ENCODE measurements around the gene TAF7L. TPM values are rescaled to one million over a fixed set of nuclear protein-coding genes. Genes with fewer than 3 reads are reported as not detected.

Gene TAF7L
- polyA plus RNA-seq, 1 donor (not counting 4 experiments of a cell fraction or from before 2014, with no cell fraction given) = 0.13 TPM

DNA sequence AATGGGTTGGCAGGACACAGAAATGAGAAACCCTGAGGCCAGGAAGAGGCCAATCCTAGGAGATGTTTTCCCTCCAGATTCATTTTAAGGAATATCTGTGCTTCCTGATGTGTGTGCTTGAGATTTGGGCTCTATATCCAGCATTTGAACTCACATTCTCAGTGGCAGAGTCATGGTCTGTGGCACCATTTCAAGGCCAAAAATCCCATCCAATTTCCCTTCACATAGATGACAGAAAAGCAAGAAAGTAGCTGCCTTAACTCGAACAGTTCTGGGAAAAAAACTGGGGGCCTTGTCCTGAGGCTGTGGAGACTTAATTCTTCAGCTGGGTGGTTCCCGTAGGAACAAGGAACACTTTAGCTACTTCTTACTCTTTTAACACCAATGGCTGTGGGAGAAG lies 27.4 kb downstream of the TAF7L start:
- peaks cover 8% of the 10 kb centered on the region for H3K27me3 ChIP-seq (ENCODE audit: control insufficient read depth, extremely low read depth, insufficient read depth, low read length)
- no peak for FAIRE-seq
- DNase-seq (ENCODE audit: low read depth, low spot score) = no peak
- no peak overlapping the region for H3K4me3 ChIP-seq (ENCODE audit: control insufficient read depth in 2 of 3, extremely low read depth in 1 of 3, insufficient read depth in 2 of 3, low read depth in 1 of 3, low read length in 3 of 3)
- no peaks in the 10 kb centered on the region for H3K79me2 ChIP-seq (ENCODE audit: control insufficient read depth, insufficient read depth, low read length)
- no peaks in the 10 kb centered on the region for H3K9me3 ChIP-seq (ENCODE audit: control insufficient read depth, low read depth, low read length)
- no peak overlapping the region for H2AFZ ChIP-seq (ENCODE audit: control insufficient read depth, low read length)
- H3K4me2 ChIP-seq (ENCODE audit: control insufficient read depth, extremely low read depth, insufficient read depth, low read depth, low read length) = no peak overlapping the region
- H3K36me3 ChIP-seq (ENCODE audit: control insufficient read depth in 2 of 2, extremely low read depth in 1 of 2, insufficient read depth in 2 of 2, low read length in 2 of 2) = no peaks in the 10 kb centered on the region
- no peak for TF ChIP-seq CTCF (optimal IDR thresholded peaks at IDR 0.05 in 1 of 3, IDR thresholded peaks at IDR 0.05 in 1 of 3, conservative IDR thresholded peaks at IDR 0.05 in 1 of 3; ENCODE audit: extremely low read depth in 1 of 3, insufficient read depth in 2 of 3, low read length in 3 of 3)
- TF ChIP-seq EZH2 (IDR thresholded peaks at IDR 0.05; ENCODE audit: low read length) = no peak
- no peaks in the 10 kb centered on the region for H4K20me1 ChIP-seq (ENCODE audit: control insufficient read depth, extremely low read depth, insufficient read depth, low read length)
- no peaks in the 10 kb centered on the region for H3K9me1 ChIP-seq (ENCODE audit: control insufficient read depth, extremely low read depth, insufficient read depth, low read length)
- H3K4me1 ChIP-seq (ENCODE audit: control insufficient read depth, extremely low read depth, insufficient read depth, low read length) = no peaks in the 10 kb centered on the region
- H3K27ac ChIP-seq (ENCODE audit: control insufficient read depth, insufficient read depth, low read length) = no peak overlapping the region
- dilution Hi-C loops (cut with MboI; ENCODE audit: extremely low pct_ligation_motif_present, low sequenced_read_pairs) = no loop called here
- no peak overlapping the region for H3K9ac ChIP-seq (ENCODE audit: control insufficient read depth, extremely low read depth, insufficient read depth, low read length)

DNA sequence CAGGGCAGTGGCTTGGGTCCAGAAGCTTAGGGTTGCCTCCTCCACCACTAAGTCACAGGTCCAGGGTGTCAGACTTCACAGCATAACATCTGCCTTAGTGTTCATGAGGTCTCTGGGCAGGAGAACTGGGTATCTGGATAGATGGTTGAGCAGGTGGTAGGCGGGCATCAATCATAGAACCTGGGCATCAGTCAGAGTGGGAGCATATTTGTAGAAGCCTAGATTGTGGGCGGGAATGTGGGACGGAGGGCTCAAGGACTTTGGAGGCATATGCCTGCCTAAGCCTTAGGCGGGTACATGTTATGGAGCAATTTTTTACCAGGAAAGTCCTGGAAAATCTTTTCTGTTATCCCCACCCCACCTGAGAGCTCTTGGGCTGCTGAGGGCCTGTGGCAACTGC lies 28.5 kb downstream of the TAF7L start:
- DNase-seq (ENCODE audit: low read depth, low spot score) (no peak), FAIRE-seq (no peak)
- dilution Hi-C loops (cut with MboI; ENCODE audit: extremely low pct_ligation_motif_present, low sequenced_read_pairs) = no loop called here
- H3K36me3 ChIP-seq (ENCODE audit: control insufficient read depth in 2 of 2, extremely low read depth in 1 of 2, insufficient read depth in 2 of 2, low read length in 2 of 2) = no peaks in the 10 kb centered on the region
- H3K27me3 ChIP-seq (ENCODE audit: control insufficient read depth, extremely low read depth, insufficient read depth, low read length) = peaks cover 8% of the 10 kb centered on the region
- TF ChIP-seq EZH2 (IDR thresholded peaks at IDR 0.05; ENCODE audit: low read length) (no peak), CTCF (optimal IDR thresholded peaks at IDR 0.05 in 1 of 3, IDR thresholded peaks at IDR 0.05 in 1 of 3, conservative IDR thresholded peaks at IDR 0.05 in 1 of 3; ENCODE audit: extremely low read depth in 1 of 3, insufficient read depth in 2 of 3, low read length in 3 of 3) (no peak)
- H2AFZ ChIP-seq (ENCODE audit: control insufficient read depth, low read length) = no peak overlapping the region
- no peak overlapping the region for H3K9ac ChIP-seq (ENCODE audit: control insufficient read depth, extremely low read depth, insufficient read depth, low read length)
- H3K4me1 ChIP-seq (ENCODE audit: control insufficient read depth, extremely low read depth, insufficient read depth, low read length) = no peaks in the 10 kb centered on the region
- no peak overlapping the region for H3K4me2 ChIP-seq (ENCODE audit: control insufficient read depth, extremely low read depth, insufficient read depth, low read depth, low read length)
- H3K79me2 ChIP-seq (ENCODE audit: control insufficient read depth, insufficient read depth, low read length) = no peaks in the 10 kb centered on the region
- no peak overlapping the region for H3K27ac ChIP-seq (ENCODE audit: control insufficient read depth, insufficient read depth, low read length)
- no peaks in the 10 kb centered on the region for H3K9me3 ChIP-seq (ENCODE audit: control insufficient read depth, low read depth, low read length)
- H3K9me1 ChIP-seq (ENCODE audit: control insufficient read depth, extremely low read depth, insufficient read depth, low read length) = no peaks in the 10 kb centered on the region
- H3K4me3 ChIP-seq (ENCODE audit: control insufficient read depth in 2 of 3, extremely low read depth in 1 of 3, insufficient read depth in 2 of 3, low read depth in 1 of 3, low read length in 3 of 3) = no peak overlapping the region
- H4K20me1 ChIP-seq (ENCODE audit: control insufficient read depth, extremely low read depth, insufficient read depth, low read length) = no peaks in the 10 kb centered on the region
